ENCODE data around the gene KIAA1671. TPM values are rescaled to one million over a fixed set of nuclear protein-coding genes. Genes with fewer than 3 reads are reported as not detected.
A peak's percentile ranks its signal among the peaks of the same experiment; 100 is the strongest.

The KIAA1671 gene
- total and polyA plus RNA-seq, 4 donors = 21.7 to 55.2 (median 25.8) TPM

GRCh38 chr22:25048071-25048470 lies 95.6 kb downstream of the KIAA1671 start:
- Histone ChIP-seq H3K4me1 (ENCODE audit: control insufficient read depth, insufficient read depth, low read length) (peaks cover 35% of the 10 kb centered on the region), H3K36me3 (ENCODE audit: control insufficient read depth, insufficient read depth, low read length) (peaks cover 10% of the 10 kb centered on the region), H3K27ac (ENCODE audit: low read depth, low read length) (no peak overlapping the region), H3K9me3 (ENCODE audit: control insufficient read depth, insufficient read depth, low read length) (no peaks in the 10 kb centered on the region), H3K27me3 (ENCODE audit: control insufficient read depth, insufficient read depth, low read length) (no peaks in the 10 kb centered on the region), H3K4me3 (ENCODE audit: low read depth, low read length) (no peak overlapping the region)
- DNase-seq (ENCODE audit: low read depth in 4 of 6, low spot score in 6 of 6) = peak in 1 of 6 donors; percentile 61
- 77% methylated on average over 6 of the region's 6 CpGs for WGBS (ENCODE audit: insufficient coverage)

GRCh38 chr22:25048659-25049647 lies 96.4 kb downstream of the KIAA1671 start:
- 70% methylated on average over 9 of the region's 9 CpGs for WGBS (ENCODE audit: insufficient coverage)
- peak in 3 of 6 donors; percentile 28 to 76 (median 74) for DNase-seq (ENCODE audit: low read depth in 4 of 6, low spot score in 6 of 6)

GRCh38 chr22:25049770-25050169 lies 97.3 kb downstream of the KIAA1671 start:
- no peak for DNase-seq (ENCODE audit: low read depth in 4 of 6, low spot score in 6 of 6)
- no peak overlapping the region for H3K4me3 ChIP-seq (ENCODE audit: low read depth, low read length)
- peaks cover 21% of the 10 kb centered on the region for H3K4me1 ChIP-seq (ENCODE audit: control insufficient read depth, insufficient read depth, low read length)
- H3K36me3 ChIP-seq (ENCODE audit: control insufficient read depth, insufficient read depth, low read length) = peaks cover 10% of the 10 kb centered on the region
- no peaks in the 10 kb centered on the region for H3K27me3 ChIP-seq (ENCODE audit: control insufficient read depth, insufficient read depth, low read length)
- no peaks in the 10 kb centered on the region for H3K9me3 ChIP-seq (ENCODE audit: control insufficient read depth, insufficient read depth, low read length)
- no peak overlapping the region for H3K27ac ChIP-seq (ENCODE audit: low read depth, low read length)
- 94% methylated on average over 2 of the region's 6 CpGs for WGBS (ENCODE audit: insufficient coverage)

More at GRCh38 chr22:25048659-25049647, 96.4 kb downstream of the KIAA1671 start:
- Histone ChIP-seq H3K27ac (ENCODE audit: low read depth, low read length) (no peak overlapping the region), H3K4me3 (ENCODE audit: low read depth, low read length) (no peak overlapping the region), H3K4me1 (ENCODE audit: control insufficient read depth, insufficient read depth, low read length) (peaks cover 29% of the 10 kb centered on the region), H3K27me3 (ENCODE audit: control insufficient read depth, insufficient read depth, low read length) (no peaks in the 10 kb centered on the region), H3K36me3 (ENCODE audit: control insufficient read depth, insufficient read depth, low read length) (peaks cover 10% of the 10 kb centered on the region), H3K9me3 (ENCODE audit: control insufficient read depth, insufficient read depth, low read length) (no peaks in the 10 kb centered on the region)

- no peak overlapping the region for H3K4me3 ChIP-seq (ENCODE audit: low read depth, low read length)
- no peak for DNase-seq (ENCODE audit: low read depth in 4 of 6, low spot score in 6 of 6)
- H3K36me3 ChIP-seq (ENCODE audit: control insufficient read depth, insufficient read depth, low read length) = peaks cover 10% of the 10 kb centered on the region
- H3K27ac ChIP-seq (ENCODE audit: low read depth, low read length) = no peak overlapping the region
- H3K9me3 ChIP-seq (ENCODE audit: control insufficient read depth, insufficient read depth, low read length) = no peaks in the 10 kb centered on the region
- H3K4me1 ChIP-seq (ENCODE audit: control insufficient read depth, insufficient read depth, low read length) = peaks cover 17% of the 10 kb centered on the region
- no peaks in the 10 kb centered on the region for H3K27me3 ChIP-seq (ENCODE audit: control insufficient read depth, insufficient read depth, low read length)
- WGBS (ENCODE audit: insufficient coverage) = 98% methylated on average over 5 of the region's 5 CpGs
These were observed 98.0 kb downstream of the KIAA1671 start for GRCh38 chr22:25050566-25050965.

- Histone ChIP-seq H3K4me1 (ENCODE audit: control insufficient read depth, insufficient read depth, low read length) (peaks cover 14% of the 10 kb centered on the region), H3K27me3 (ENCODE audit: control insufficient read depth, insufficient read depth, low read length) (no peaks in the 10 kb centered on the region), H3K9me3 (ENCODE audit: control insufficient read depth, insufficient read depth, low read length) (no peaks in the 10 kb centered on the region), H3K36me3 (ENCODE audit: control insufficient read depth, insufficient read depth, low read length) (peaks cover 10% of the 10 kb centered on the region), H3K4me3 (ENCODE audit: low read depth, low read length) (no peak overlapping the region), H3K27ac (ENCODE audit: low read depth, low read length) (no peak overlapping the region)
- no peak for DNase-seq (ENCODE audit: low read depth in 4 of 6, low spot score in 6 of 6)
- no CpG with 5 or more reads among the region's 2 CpGs for WGBS (ENCODE audit: insufficient coverage)
These were observed 98.6 kb downstream of the KIAA1671 start for GRCh38 chr22:25051073-25051472.

GRCh38 chr22:25051983-25052710 lies 99.6 kb downstream of the KIAA1671 start:
- no peak overlapping the region for H3K4me3 ChIP-seq (ENCODE audit: low read depth, low read length)
- H3K9me3 ChIP-seq (ENCODE audit: control insufficient read depth, insufficient read depth, low read length) = no peaks in the 10 kb centered on the region
- H3K27ac ChIP-seq (ENCODE audit: low read depth, low read length) = no peak overlapping the region
- H3K27me3 ChIP-seq (ENCODE audit: control insufficient read depth, insufficient read depth, low read length) = no peaks in the 10 kb centered on the region
- 62% methylated on average over 8 of the region's 9 CpGs for WGBS (ENCODE audit: insufficient coverage)
- peaks cover 14% of the 10 kb centered on the region for H3K4me1 ChIP-seq (ENCODE audit: control insufficient read depth, insufficient read depth, low read length)
- peaks cover 10% of the 10 kb centered on the region for H3K36me3 ChIP-seq (ENCODE audit: control insufficient read depth, insufficient read depth, low read length)
- DNase-seq (ENCODE audit: low read depth in 4 of 6, low spot score in 6 of 6) = peak in 2 of 6 donors; percentile 53 to 66

- no peaks in the 10 kb centered on the region for H3K27me3 ChIP-seq (ENCODE audit: control insufficient read depth, insufficient read depth, low read length)
- no peaks in the 10 kb centered on the region for H3K9me3 ChIP-seq (ENCODE audit: control insufficient read depth, insufficient read depth, low read length)
- no peak overlapping the region for H3K27ac ChIP-seq (ENCODE audit: low read depth, low read length)
- WGBS (ENCODE audit: insufficient coverage) = 92% methylated on average over 7 of the region's 7 CpGs
- DNase-seq (ENCODE audit: low read depth in 4 of 6, low spot score in 6 of 6) = no peak
- no peak overlapping the region for H3K4me3 ChIP-seq (ENCODE audit: low read depth, low read length)
- H3K4me1 ChIP-seq (ENCODE audit: control insufficient read depth, insufficient read depth, low read length) = peaks cover 14% of the 10 kb centered on the region
- H3K36me3 ChIP-seq (ENCODE audit: control insufficient read depth, insufficient read depth, low read length) = peaks cover 10% of the 10 kb centered on the region
These were observed 100.8 kb downstream of the KIAA1671 start for GRCh38 chr22:25053153-25053805.

- WGBS (ENCODE audit: insufficient coverage) = 44% methylated on average over 5 of the region's 9 CpGs
- H3K27me3 ChIP-seq (ENCODE audit: control insufficient read depth, insufficient read depth, low read length) = no peaks in the 10 kb centered on the region
- no peak overlapping the region for H3K27ac ChIP-seq (ENCODE audit: low read depth, low read length)
- H3K4me3 ChIP-seq (ENCODE audit: low read depth, low read length) = no peak overlapping the region
- no peaks in the 10 kb centered on the region for H3K9me3 ChIP-seq (ENCODE audit: control insufficient read depth, insufficient read depth, low read length)
- H3K36me3 ChIP-seq (ENCODE audit: control insufficient read depth, insufficient read depth, low read length) = peaks cover 5% of the 10 kb centered on the region
- peaks cover 11% of the 10 kb centered on the region for H3K4me1 ChIP-seq (ENCODE audit: control insufficient read depth, insufficient read depth, low read length)
- DNase-seq (ENCODE audit: low read depth in 4 of 6, low spot score in 6 of 6) = peak in 1 of 6 donors; percentile 61
These were observed 102.5 kb downstream of the KIAA1671 start for GRCh38 chr22:25054943-25055511.
